Mesenteric fat pad (tissue), 1 donor: ENCODE results near the gene ADORA2A. TPM values are rescaled to one million over a fixed set of nuclear protein-coding genes. Genes with fewer than 3 reads are reported as not detected.

Experiments
- DNase-seq: peaks from one replicate; pipeline ENCODE4 v3.0.0-alpha.2; 2020; ENCODE audit warnings: low spot score
- total RNA-seq: library from RNA; stranded (reverse); fragmentation: NEBNext Ultra II Directional; extraction: Animal tissue kit (Norgen Biotek cat#: 25700); gene quantifications from one replicate; pipeline ENCODE4 v1.2.1, GENCODE V29; 2021
- donor health status: DM: yes; HTN: yes; CAD: no.

The ADORA2A gene
- total RNA-seq, 1 donor from 2014 or later, result 2.6 TPM

DNA sequence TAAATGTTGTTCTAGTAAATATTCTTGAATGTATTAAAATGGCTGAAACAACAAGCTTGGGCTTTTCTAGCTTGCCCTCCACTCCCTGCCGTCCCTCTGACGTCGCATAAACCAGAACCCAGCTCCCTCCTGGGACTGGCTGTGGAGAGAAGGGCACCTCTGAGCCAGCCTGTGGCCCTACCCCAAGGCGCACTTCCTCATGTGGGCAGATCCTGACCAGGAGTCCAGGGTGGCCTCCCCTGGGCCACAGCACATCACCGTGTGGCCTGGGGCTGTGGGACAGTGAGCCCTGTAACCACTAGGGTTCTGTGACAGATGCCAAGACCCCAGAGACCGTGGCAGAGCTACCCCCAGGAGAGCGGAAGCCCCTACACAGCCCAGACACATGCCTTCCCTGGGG, 10.2 kb upstream of the ADORA2A start:
- no peak for DNase-seq

GRCh38 chr22:24417901-24418641, 9.3 kb upstream of the ADORA2A start:
- no peak for DNase-seq

GRCh38 chr22:24418786-24419474, 8.5 kb upstream of the ADORA2A start:
- DNase-seq, result no peak

DNA sequence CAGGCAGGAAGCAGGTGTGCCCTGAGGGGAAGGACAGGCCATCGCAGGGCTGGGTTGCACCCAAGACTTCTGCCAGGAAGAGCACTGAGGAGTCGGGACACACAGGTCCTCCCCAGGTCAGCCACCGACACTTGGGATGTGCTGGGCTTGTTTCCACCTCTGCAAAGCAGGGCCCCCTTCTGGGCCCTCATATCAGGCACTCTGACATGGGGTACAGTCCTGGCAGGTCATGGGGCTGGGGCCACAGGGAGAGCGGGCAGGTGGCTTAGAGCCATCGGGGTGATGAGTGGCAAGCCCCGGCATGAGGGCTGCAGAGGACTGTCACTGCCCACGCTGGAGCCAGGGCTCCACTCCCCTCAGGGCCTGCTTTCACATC, 7.9 kb upstream of the ADORA2A start:
- no peak for DNase-seq

- DNase-seq, result no peak
These were observed 7.1 kb upstream of the ADORA2A start for GRCh38 chr22:24420072-24420976.

DNA sequence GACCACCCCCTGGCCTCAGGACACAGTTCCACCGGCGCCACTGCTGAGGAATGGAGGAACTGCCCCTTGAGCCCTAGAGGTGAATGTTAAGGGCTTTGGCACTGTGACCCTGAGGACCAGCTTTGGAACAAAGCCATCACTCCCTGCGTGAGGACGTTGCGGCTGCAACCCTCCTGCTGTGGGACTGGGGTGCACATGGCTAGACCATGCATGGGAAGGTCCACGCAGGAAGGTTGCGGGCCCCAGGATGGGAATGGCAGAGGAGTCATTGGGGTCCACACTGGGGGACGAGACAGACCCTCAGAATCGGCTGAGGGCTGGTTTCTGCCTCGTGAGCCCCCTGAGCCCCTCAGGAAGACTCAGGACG, 6.4 kb upstream of the ADORA2A start:
- DNase-seq, result no peak

GRCh38 chr22:24421428-24421931, 5.9 kb upstream of the ADORA2A start:
- no peak for DNase-seq

DNA sequence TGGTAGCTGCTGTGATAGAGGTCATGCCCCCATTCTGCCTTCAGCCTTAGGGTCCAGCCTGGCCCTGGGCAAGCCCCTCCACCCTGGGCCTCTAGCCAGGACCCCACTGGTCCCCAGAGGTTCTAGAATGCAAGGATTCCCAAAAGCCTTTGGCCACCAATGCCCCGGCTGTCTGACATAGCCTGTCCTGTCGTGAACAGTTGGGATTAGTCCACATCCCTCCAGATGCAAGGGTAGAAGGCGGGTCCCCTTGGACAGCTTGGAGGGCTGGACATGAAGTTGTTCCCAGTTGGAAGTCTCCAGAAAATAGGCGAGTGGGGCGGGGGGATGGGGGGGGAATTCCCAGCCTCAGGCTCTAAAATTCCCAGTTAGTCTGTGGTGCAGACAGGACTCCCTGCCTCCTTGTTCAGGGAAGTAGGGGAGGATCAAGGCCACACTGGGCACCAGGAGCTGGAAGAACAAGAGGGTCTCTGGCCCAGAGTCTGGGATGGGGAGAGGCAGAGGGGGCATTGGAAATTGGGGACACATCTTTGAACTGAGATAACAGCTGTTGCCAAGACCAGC, 5.2 kb upstream of the ADORA2A start:
- DNase-seq, result no peak

DNA sequence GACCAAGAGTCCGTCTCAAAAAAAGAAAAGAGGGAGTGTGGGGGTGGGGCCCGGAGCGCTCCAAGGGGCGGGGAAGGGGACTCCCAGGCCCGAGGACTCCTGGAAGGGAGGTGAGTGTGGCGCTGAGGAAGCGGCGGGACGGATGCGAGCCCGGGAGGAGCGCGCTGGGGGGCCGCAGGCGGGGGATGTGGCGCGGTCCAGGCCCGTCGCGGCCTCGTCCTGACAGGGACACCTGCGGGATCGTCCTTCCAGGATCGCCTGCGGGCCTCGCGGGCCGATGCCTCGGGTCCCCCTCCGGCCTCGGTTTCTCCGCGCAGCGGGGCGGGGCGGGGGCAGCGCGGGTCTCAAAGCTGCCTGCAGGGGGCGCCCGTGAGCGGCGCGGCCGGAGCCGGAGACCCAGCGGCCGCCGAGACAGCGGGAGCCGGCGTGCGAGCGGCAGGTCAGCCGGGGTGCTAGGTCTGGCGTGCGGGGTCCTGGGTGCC, 3.8 kb upstream of the ADORA2A start:
- DNase-seq, result no peak

GRCh38 chr22:24424001-24424900, 3.1 kb upstream of the ADORA2A start:
- no peak for DNase-seq

DNA sequence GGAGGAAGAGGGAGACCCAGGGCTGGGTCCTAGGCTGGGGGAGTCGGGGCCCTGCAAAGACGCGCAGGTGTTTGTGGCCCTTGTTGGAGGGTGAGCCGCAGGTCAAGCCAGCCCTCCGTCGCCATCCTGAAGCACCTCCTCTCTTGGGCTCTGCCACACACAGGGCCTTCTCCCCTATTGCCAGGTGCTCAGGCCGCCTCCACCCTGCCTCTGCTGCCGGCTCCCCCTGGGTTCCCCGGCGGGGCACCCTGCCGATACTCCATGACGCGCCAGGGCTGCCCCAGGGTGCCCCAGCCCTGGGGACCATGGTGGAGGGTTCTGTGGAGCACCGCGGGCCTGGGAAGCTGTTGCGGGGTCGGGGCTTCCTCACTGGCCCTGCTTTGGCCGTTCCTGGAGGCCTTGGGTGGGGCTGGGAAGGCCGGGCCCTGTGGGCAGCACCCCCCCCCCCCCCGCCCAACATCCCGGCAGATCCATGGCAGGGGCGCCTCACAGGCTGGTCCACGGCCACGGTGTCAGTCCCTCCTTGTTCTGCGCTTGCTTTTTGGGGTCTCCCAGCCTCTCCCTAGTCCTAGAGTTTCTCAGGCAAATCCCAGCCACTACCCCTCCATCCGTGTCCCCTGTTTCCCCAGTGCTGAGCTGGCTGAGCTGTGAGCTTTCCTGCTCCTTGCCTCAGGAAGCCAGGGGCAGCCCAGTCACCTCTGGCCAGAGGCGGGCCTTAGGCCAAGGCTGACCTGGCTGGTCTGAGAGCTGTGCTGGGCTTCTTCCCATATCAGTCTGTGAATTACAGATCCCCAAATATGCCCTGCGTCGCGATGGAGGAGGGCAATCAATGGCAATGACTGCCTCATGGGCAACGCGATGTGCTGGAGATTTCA, 2.3 kb upstream of the ADORA2A start:
- no peak for DNase-seq

GRCh38 chr22:24426436-24426835, 963 bp upstream of the ADORA2A start:
- DNase-seq, result no peak

GRCh38 chr22:24426851-24427499, 424 bp upstream of the ADORA2A start:
- no peak for DNase-seq

- no peak for DNase-seq
These were observed 1.5 kb downstream of the ADORA2A start for GRCh38 chr22:24428751-24429410.

DNA sequence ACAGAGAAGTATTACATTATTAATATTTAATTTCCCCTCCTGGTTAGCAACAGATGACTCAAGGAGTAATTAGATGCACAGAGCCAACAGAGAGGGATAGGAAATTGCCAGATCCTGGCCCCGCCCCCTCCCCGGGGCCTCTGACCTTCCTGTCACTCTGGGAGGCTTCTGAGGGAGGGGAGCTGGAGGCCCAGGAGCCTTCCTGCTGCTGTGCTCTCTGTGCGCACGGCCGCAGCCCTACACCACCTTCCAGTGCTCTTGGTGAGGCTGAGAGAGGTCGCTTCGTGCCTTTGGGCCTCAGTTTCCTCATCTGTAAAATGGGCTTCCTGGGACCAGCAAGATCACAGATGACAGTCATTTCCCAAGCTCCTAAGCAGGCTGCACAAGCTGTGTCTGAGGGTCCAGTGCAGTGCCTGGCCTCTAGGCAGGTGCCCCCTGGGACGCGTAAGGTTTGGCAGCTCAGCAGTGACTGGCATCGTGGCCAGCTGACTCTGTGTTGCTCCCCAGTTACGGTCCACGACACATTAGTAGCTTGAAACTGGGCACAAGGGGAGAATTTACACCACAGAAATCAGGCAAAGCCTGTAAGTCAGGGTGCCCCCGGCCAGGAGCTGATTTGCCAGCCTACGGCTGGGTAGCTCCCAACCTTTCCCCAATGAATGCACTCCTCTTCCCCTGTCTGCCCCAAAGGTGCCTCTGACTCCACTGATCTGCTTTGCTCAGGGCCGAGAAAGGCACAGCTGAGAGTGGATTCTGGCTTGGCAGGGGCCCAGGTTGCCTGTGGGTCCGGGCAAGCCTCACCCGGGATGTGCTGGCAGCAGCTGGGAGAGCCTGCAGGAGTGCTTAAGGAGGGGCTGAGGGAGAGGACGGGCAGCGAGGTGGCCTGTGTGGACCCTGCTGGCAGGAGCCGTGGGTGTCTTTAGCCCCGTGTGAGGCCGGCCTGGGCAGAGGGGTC, 2.3 kb downstream of the ADORA2A start:
- DNase-seq, result no peak

DNA sequence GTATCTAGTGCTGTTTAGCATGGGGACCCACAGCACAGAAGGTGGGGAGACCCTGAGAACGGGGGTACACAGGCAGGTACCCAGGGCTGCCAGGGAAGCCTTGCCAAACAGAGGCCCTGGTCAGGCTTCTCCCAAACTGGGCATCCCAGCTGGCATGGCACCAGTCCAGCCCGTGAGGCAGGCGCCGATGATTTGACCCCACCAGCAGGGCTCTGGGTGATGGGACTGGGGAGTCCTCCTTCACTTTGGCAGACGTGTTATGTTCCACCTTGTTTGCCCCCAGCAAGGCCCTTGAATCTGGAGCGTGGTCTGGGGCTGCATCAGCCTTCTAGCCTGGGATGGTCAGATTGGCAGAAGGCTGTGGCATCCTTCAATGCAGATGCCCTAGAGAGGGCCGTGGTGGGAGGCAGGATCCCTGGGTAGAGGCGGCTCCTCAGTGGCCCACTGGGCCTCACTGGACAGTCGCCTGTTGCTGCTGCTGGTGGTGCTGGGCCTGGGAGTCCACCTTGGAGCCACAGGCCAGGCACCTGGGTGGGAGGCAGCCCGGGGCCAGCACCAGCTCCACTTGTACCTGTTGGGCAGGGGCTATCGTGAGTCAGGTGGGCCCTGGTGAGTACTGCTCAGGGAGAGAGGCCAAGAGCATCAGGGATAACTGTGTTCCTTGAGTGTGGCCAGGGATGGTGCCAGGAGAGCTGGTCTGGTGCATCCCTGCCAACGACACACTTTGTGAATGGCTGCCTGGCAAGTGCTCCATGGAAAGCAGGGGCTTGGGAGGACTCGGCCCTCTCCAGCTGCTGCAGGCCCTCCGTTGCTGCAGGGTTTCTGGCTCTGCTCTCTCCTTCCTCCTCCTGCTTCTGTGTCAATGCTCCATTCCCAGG, 3.3 kb downstream of the ADORA2A start:
- DNase-seq, result no peak
